Activated CD8-positive, alpha-beta memory T cell treated with anti-CD3 and anti-CD28 coated beads, Interleukin-2, amount 50 U/mL, for 48 hours (primary cell): ENCODE results near the gene SRP68.
"Not testable (repeated sequence)": the region's sequence is repeated elsewhere in the genome, so short reads cannot be mapped to it uniquely, and the experiment has no call there.

ENCODE experiments used
- DNase-seq: peaks from one replicate; pipeline ENCODE4 v3.0.0-alpha.2; 2020

Gene SRP68

GRCh38 chr17:76044475-76045007 is 27.8 kb downstream of the SRP68 start:
- not testable (repeated sequence) for DNase-seq

GRCh38 chr17:76042868-76043267 is 29.4 kb downstream of the SRP68 start:
- DNase-seq: not testable (repeated sequence)

GRCh38 chr17:76040376-76040775 is 31.9 kb downstream of the SRP68 start:
- no peak for DNase-seq

GRCh38 chr17:76039121-76039520 is 33.2 kb downstream of the SRP68 start:
- DNase-seq: no peak

GRCh38 chr17:76038050-76038449 is 34.3 kb downstream of the SRP68 start:
- DNase-seq: no peak

GRCh38 chr17:76036497-76037261 is 35.6 kb downstream of the SRP68 start:
- no peak for DNase-seq

GRCh38 chr17:76034428-76035350 is 37.6 kb downstream of the SRP68 start:
- no peak for DNase-seq

- DNase-seq: no peak
Measured at GRCh38 chr17:76033139-76033538, 39.2 kb downstream of the SRP68 start.

GRCh38 chr17:76032780-76033108 is 39.6 kb downstream of the SRP68 start:
- no peak for DNase-seq

GRCh38 chr17:76032073-76032779 is 40.1 kb downstream of the SRP68 start:
- DNase-seq: no peak

GRCh38 chr17:76027159-76027839 is 45.0 kb downstream of the SRP68 start, which contains the start of gene EVPL:
Gene EVPL, minus strand, starts transcription at chr17:76027306. Its CDS starts 108 bp downstream, at chr17:76027198.
- DNase-seq: no peak

GRCh38 chr17:76026714-76027158 is 45.6 kb downstream of the SRP68 start:
- no peak for DNase-seq

GRCh38 chr17:76025294-76025693 is 47.0 kb downstream of the SRP68 start:
- DNase-seq: no peak

- DNase-seq: no peak
Measured at GRCh38 chr17:76024353-76024752, 48.0 kb downstream of the SRP68 start.

- no peak for DNase-seq
Measured at GRCh38 chr17:76023900-76024237, 48.4 kb downstream of the SRP68 start.

- DNase-seq: no peak
Measured at GRCh38 chr17:76022973-76023899, 49.1 kb downstream of the SRP68 start.

- DNase-seq: no peak
Measured at GRCh38 chr17:76022285-76022684, 50.0 kb downstream of the SRP68 start.

- DNase-seq: no peak
Measured at GRCh38 chr17:76019833-76020467, 52.4 kb downstream of the SRP68 start.

- no peak for DNase-seq
Measured at GRCh38 chr17:76018801-76019200, 53.5 kb downstream of the SRP68 start.

- no peak for DNase-seq
Measured at GRCh38 chr17:76018340-76018680, 54.0 kb downstream of the SRP68 start.
